GM19452 (cell line): Measurements from ENCODE around the gene ATL1.
"Not testable (repeated sequence)": the region's sequence is repeated elsewhere in the genome, so short reads cannot be mapped to it uniquely, and the experiment has no call there.

Experiments
- ATAC-seq: cut with Tn5 transposase; IDR thresholded peaks from one replicate; pipeline ENCODE4 v1.9.1; 2021; ENCODE audit not compliant: unreplicated experiment

Gene ATL1

GRCh38 chr14:50600849-50601248, 40.9 kb downstream of the ATL1 start:
- no peak for ATAC-seq

- ATAC-seq: no peak
These were observed 41.4 kb downstream of the ATL1 start for GRCh38 chr14:50601394-50601793.

- ATAC-seq: no peak
These were observed 42.1 kb downstream of the ATL1 start for GRCh38 chr14:50602035-50602434.

- ATAC-seq: no peak
These were observed 43.6 kb downstream of the ATL1 start for GRCh38 chr14:50603565-50603964.

GRCh38 chr14:50605766-50606165, 45.8 kb downstream of the ATL1 start:
- no peak for ATAC-seq

GRCh38 chr14:50606468-50606867, 46.5 kb downstream of the ATL1 start:
- no peak for ATAC-seq

GRCh38 chr14:50607181-50607580, 47.2 kb downstream of the ATL1 start:
- no peak for ATAC-seq

- no peak for ATAC-seq
These were observed 47.8 kb downstream of the ATL1 start for GRCh38 chr14:50607761-50608160.

- ATAC-seq: no peak
These were observed 48.4 kb downstream of the ATL1 start for GRCh38 chr14:50608302-50608851.

- no peak for ATAC-seq
These were observed 50.5 kb downstream of the ATL1 start for GRCh38 chr14:50610465-50610864.

GRCh38 chr14:50612806-50613205, 52.9 kb downstream of the ATL1 start:
- no peak for ATAC-seq

GRCh38 chr14:50615056-50615455, 55.1 kb downstream of the ATL1 start:
- no peak for ATAC-seq

GRCh38 chr14:50615552-50615951, 55.6 kb downstream of the ATL1 start:
- ATAC-seq: no peak

- no peak for ATAC-seq
These were observed 56.3 kb downstream of the ATL1 start for GRCh38 chr14:50616275-50616674.

GRCh38 chr14:50619569-50620141, 59.7 kb downstream of the ATL1 start:
- no peak for ATAC-seq

GRCh38 chr14:50620341-50620740, 60.4 kb downstream of the ATL1 start:
- no peak for ATAC-seq

GRCh38 chr14:50622978-50623377, 63.0 kb downstream of the ATL1 start:
- no peak for ATAC-seq

GRCh38 chr14:50624447-50624846, 64.5 kb downstream of the ATL1 start:
- ATAC-seq: no peak

GRCh38 chr14:50624947-50625346, 65.0 kb downstream of the ATL1 start:
- not testable (repeated sequence) for ATAC-seq

GRCh38 chr14:50631408-50631821, 71.5 kb downstream of the ATL1 start:
- no peak for ATAC-seq

GRCh38 chr14:50633954-50634353, 74.0 kb downstream of the ATL1 start:
- no peak for ATAC-seq

- ATAC-seq: no peak
These were observed 75.2 kb downstream of the ATL1 start for GRCh38 chr14:50635141-50635540.

GRCh38 chr14:50647282-50647681, 87.3 kb downstream of the ATL1 start:
- ATAC-seq: peak; percentile 72
